HG03159 (cell line): ENCODE data around the gene THOC1.

ENCODE experiments used
- ATAC-seq: cut with Tn5 transposase; IDR thresholded peaks from one replicate; pipeline ENCODE4 v1.9.1; 2021; ENCODE audit warnings: mild to moderate bottlenecking, moderate library complexity; ENCODE audit not compliant: unreplicated experiment

THOC1 gene

GRCh38 chr18:220708-221107 is 47.1 kb downstream of the THOC1 start:
- no peak for ATAC-seq

GRCh38 chr18:217532-218336 is 50.1 kb downstream of the THOC1 start:
- ATAC-seq, result no peak

GRCh38 chr18:215448-216010 is 52.3 kb downstream of the THOC1 start:
- ATAC-seq, result no peak

GRCh38 chr18:213966-214365 is 53.9 kb downstream of the THOC1 start:
- no peak for ATAC-seq

GRCh38 chr18:213505-213904 is 54.3 kb downstream of the THOC1 start:
- ATAC-seq, result no peak

- no peak for ATAC-seq
Observed at GRCh38 chr18:212780-213179, 55.1 kb downstream of the THOC1 start.

GRCh38 chr18:211582-211981 is 56.3 kb downstream of the THOC1 start:
- ATAC-seq, result no peak

- ATAC-seq, result no peak
Observed at GRCh38 chr18:210733-211132, 57.1 kb downstream of the THOC1 start.

- no peak for ATAC-seq
Observed at GRCh38 chr18:210075-210474, 57.8 kb downstream of the THOC1 start.

- ATAC-seq, result no peak
Observed at GRCh38 chr18:199768-200167, 68.1 kb downstream of the THOC1 start.

GRCh38 chr18:199214-199613 is 68.6 kb downstream of the THOC1 start:
- ATAC-seq, result no peak

- no peak for ATAC-seq
Observed at GRCh38 chr18:195651-196050, 72.2 kb downstream of the THOC1 start.

GRCh38 chr18:192801-193200 is 75.0 kb downstream of the THOC1 start:
- no peak for ATAC-seq

- ATAC-seq, result no peak
Observed at GRCh38 chr18:191725-192124, 76.1 kb downstream of the THOC1 start.

- no peak for ATAC-seq
Observed at GRCh38 chr18:189254-189653, 78.6 kb downstream of the THOC1 start.

- no peak for ATAC-seq
Observed at GRCh38 chr18:183769-184168, 84.1 kb downstream of the THOC1 start.

GRCh38 chr18:181711-182110 is 86.1 kb downstream of the THOC1 start:
- no peak for ATAC-seq

- ATAC-seq, result no peak
Observed at GRCh38 chr18:179499-179898, 88.3 kb downstream of the THOC1 start.

GRCh38 chr18:172361-172760 is 95.5 kb downstream of the THOC1 start:
- ATAC-seq, result no peak
